Chondrocyte (in vitro differentiated cells): ENCODE measurements around the gene GCNA. TPM values are rescaled to one million over a fixed set of nuclear protein-coding genes. Genes with fewer than 3 reads are reported as not detected.

Source experiments
- DNase-seq: peaks from one replicate; pipeline ENCODE4 v3.0.0; 2021; ENCODE audit warnings: mixed read lengths, low spot score
- H3K27ac Mint-ChIP-seq: one replicate; pipeline ENCODE4 v1.8.0; 2021; ENCODE audit warnings: mild to moderate bottlenecking, moderate library complexity, mixed read lengths; ENCODE audit not compliant: unreplicated experiment
- H3K27me3 Mint-ChIP-seq: 2 replicates; pipeline ENCODE4 v1.8.0; 2021; ENCODE audit warnings: low read depth, mixed read lengths
- H3K36me3 Mint-ChIP-seq: 2 replicates; pipeline ENCODE4 v1.8.0; 2021; ENCODE audit warnings: low read depth, mixed read lengths
- H3K4me1 Mint-ChIP-seq: 2 replicates; pipeline ENCODE4 v1.8.0; 2021; ENCODE audit warnings: low read depth, mild to moderate bottlenecking, mixed read lengths
- H3K4me3 Mint-ChIP-seq: one replicate; pipeline ENCODE4 v1.8.0; 2021; ENCODE audit warnings: mild to moderate bottlenecking, moderate library complexity, mixed read lengths; ENCODE audit not compliant: unreplicated experiment
- H3K9me3 Mint-ChIP-seq: 2 replicates; pipeline ENCODE4 v1.8.0; 2021; ENCODE audit warnings: low read depth, mixed read lengths
- CTCF ChIP-seq: fragments of 200-600 bp; sonication (generic); IDR thresholded peaks from 2 replicates; pipeline ENCODE4 v1.5.0; 2021; ENCODE audit warnings: antibody characterized with exemption, mild to moderate bottlenecking, moderate library complexity
- total RNA-seq: library from RNA; stranded (reverse); gene quantifications from 3 replicates; pipeline ENCODE4 v1.2.1, GENCODE V29; 2021

Gene GCNA
- total RNA-seq, 1 donor from 2014 or later, result 3.2 TPM

DNA sequence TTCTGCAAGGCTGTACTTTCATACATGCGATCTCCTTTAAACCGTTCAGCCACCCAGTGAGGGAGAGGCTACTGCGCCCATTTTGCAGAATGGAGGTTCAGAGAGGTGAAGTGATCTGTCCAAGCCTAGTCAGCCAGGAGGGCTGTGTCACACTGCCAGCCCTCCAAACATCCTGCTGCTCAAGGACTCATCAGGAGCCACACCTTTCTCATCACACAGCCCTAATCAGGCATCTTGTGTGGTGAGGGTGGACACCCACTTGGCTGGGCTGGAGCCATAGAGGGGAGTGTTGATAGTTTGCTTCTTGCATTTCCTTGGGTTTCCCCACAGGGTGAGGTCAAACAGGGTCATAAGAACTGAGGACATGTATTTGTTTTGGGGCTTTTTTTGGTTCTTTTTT, 45.5 kb downstream of the GCNA start:
- no peak overlapping the region for H3K4me3 Mint-ChIP-seq
- peaks cover 7% of the 10 kb centered on the region for H3K4me1 Mint-ChIP-seq
- no peak overlapping the region for H3K27ac Mint-ChIP-seq
- no peak for DNase-seq
- peaks cover under 1% of the 10 kb centered on the region for H3K9me3 Mint-ChIP-seq
- H3K27me3 Mint-ChIP-seq, result no peaks in the 10 kb centered on the region
- no peaks in the 10 kb centered on the region for H3K36me3 Mint-ChIP-seq
- no peak for TF ChIP-seq CTCF

- Mint-ChIP-seq H3K36me3 (no peaks in the 10 kb centered on the region), H3K27me3 (no peaks in the 10 kb centered on the region), H3K27ac (no peak overlapping the region), H3K9me3 (peaks cover 2% of the 10 kb centered on the region), H3K4me3 (no peak overlapping the region), H3K4me1 (peaks cover 7% of the 10 kb centered on the region)
- TF ChIP-seq CTCF, result no peak
- no peak for DNase-seq
Observed at GRCh38 chrX:71625471-71625870, 47.2 kb downstream of the GCNA start.

DNA sequence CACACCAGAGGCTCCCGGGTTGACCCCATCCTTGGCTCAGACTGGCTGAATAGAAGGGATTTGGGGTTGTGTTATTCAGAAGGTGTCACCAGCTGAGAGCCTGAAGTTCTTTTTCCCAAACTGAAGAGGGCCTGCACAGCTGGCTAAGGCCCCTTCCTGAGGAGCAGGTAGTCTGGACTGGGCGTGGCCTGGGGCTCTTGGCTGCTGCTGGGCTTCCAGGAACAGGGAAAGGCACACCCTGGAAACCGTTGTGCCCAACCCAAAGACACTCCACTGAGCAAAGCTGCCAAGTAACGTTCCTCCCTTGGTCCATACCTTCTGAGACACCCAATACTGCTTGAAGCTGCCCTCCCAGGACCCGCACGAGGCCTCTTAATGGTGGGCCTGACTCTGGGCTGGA, 48.3 kb downstream of the GCNA start:
- no peak for TF ChIP-seq CTCF
- H3K27me3 Mint-ChIP-seq, result no peaks in the 10 kb centered on the region
- no peak overlapping the region for H3K4me3 Mint-ChIP-seq
- H3K36me3 Mint-ChIP-seq, result no peaks in the 10 kb centered on the region
- DNase-seq, result no peak
- H3K27ac Mint-ChIP-seq, result no peak overlapping the region
- peaks cover 2% of the 10 kb centered on the region for H3K9me3 Mint-ChIP-seq
- peaks cover 5% of the 10 kb centered on the region for H3K4me1 Mint-ChIP-seq

DNA sequence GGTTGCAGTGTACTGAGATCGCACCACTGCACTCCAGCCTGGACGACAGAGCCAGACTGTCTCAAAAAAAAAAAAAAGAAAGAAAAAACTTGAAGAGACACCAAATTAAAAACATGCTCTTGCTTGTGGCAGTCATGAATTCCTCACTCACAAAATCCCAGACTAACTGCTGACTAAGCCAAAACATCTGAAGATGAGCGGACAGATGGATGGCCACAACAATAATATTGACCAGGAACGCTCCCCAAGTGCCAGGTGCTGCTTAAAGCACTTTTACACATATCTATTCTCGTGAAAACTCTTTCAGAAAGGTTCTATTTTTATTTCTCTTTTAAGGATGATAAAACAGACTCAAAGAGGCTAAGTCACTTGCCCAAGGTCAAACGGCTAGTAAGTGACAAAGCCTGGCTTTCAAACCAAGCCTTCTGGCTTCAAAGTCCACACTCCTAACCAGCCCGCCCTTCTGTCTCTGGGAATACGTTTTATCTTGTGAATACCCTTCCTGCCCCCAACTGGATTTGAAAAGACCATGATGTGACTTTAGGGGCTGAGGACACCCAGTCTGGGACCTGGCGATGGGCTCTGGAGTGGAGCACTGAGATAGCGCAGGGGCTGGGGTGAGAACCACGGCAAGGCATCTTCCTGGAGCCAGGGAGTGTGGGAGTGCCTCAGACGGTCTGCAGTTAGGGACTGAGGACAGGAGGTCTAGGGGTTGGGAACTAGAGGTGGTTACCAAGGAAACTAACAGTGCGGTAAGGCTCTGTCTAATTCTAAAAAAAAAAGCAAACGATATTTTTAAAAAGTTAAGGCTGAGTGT, 49.6 kb downstream of the GCNA start:
- no peak overlapping the region for H3K27ac Mint-ChIP-seq
- H3K9me3 Mint-ChIP-seq, result peaks cover 8% of the 10 kb centered on the region
- H3K27me3 Mint-ChIP-seq, result no peaks in the 10 kb centered on the region
- H3K4me1 Mint-ChIP-seq, result no peaks in the 10 kb centered on the region
- H3K36me3 Mint-ChIP-seq, result no peaks in the 10 kb centered on the region
- H3K4me3 Mint-ChIP-seq, result no peak overlapping the region
- no peak for TF ChIP-seq CTCF
- no peak for DNase-seq

DNA sequence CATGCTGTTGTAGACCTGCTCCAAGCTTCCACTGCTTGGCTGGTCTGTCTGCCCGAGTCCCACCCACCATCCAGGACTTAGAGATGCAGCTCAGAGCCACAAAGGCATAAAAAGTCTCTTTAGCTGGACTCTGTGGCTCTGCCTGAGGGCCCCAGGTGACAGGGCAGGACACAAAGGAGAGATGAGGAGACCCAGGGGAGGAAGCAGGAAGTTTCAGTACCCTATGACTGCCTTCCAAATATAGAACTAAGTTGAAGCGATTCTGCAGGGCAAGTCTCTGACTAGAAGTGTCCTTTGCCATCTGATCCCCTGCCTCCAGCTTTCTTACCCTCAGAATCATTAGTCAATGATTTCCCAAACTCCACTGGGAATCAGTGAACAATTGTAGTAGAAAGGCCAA, 51.2 kb downstream of the GCNA start:
- no peak for TF ChIP-seq CTCF
- Mint-ChIP-seq H3K4me1 (no peaks in the 10 kb centered on the region), H3K27me3 (no peaks in the 10 kb centered on the region), H3K36me3 (no peaks in the 10 kb centered on the region), H3K4me3 (no peak overlapping the region), H3K9me3 (peaks cover 8% of the 10 kb centered on the region), H3K27ac (no peak overlapping the region)
- DNase-seq, result no peak
